HG02870 (cell line): ENCODE results near the gene TMEM174.
A peak's percentile ranks its signal among the peaks of the same experiment; 100 is the strongest.

Experiments used
- ATAC-seq: cut with Tn5 transposase; IDR thresholded peaks from one replicate; pipeline ENCODE4 v1.9.1; 2021; ENCODE audit warnings: mild to moderate bottlenecking, moderate library complexity; ENCODE audit not compliant: unreplicated experiment

TMEM174 gene

GRCh38 chr5:73153513-73153912 lies 19.5 kb upstream of the TMEM174 start:
- no peak for ATAC-seq

GRCh38 chr5:73154208-73155006 lies 18.6 kb upstream of the TMEM174 start:
- no peak for ATAC-seq

GRCh38 chr5:73155271-73156222 lies 17.4 kb upstream of the TMEM174 start:
- no peak for ATAC-seq

DNA sequence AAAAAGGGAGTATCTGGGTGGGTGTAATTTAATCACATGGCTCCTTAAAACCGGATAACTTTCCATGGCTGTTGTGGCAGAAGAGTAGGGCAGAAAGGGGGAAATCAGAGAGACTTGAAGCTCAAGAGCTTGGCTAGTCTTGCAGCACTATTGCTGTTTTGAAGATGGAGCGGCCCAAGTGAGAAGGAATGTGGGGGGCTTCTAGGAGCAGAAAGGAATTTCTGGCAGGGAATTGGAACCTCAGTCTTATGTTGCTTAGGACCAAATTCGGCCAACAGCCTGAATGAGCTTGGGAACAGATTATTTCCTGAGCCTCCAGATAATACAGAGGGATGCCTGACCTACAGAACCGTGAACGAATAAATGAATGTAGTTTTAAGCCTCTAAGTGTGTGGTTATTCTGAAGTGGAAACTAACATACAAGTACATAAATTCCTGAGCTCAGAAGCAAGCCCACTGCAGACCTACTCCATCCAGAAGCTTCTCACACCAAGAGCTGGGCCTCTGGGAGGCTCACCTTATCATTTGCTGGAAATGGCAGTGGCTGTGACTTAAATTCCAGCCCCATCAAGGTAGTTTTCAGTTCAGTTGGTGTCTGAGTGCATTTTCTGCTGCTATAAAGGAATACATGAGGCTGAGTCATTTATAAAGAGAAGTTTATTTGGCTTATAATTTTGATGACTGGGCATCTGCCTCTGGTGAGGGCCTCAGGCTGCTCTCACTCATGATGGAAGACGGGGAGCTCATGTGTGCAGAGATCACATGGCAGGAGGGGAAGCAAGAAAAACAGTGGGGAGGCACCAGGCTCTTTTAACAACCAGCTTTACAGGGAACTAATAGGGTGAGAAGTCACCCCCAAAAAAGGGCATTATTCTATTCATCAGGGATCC lies 15.3 kb upstream of the TMEM174 start:
- ATAC-seq, result no peak

- ATAC-seq, result no peak
These were observed 14.7 kb upstream of the TMEM174 start for GRCh38 chr5:73158313-73158712.

GRCh38 chr5:73160239-73160671 lies 12.7 kb upstream of the TMEM174 start:
- peak; percentile 79 for ATAC-seq

DNA sequence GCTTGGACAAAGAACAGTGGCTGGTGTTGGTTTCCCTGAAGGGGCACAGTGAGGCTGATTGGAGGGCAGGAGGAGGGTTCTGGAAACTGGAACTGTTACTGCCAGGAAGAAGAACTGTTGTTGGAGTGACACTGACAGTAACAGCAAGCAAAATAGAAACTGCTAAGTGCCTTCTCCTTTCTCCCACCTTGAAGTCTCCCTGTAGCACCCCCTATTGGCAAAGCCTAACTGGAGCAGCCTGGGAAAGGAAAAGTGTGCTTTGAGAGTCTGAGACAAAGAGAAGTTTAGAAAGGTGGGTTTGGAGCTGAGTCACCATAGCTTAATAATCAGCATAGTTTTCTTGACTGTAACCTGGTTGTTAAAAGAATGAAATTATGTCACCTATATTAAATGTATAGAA lies 2.5 kb upstream of the TMEM174 start:
- ATAC-seq, result no peak

GRCh38 chr5:73171495-73171894 lies 1.5 kb upstream of the TMEM174 start:
- no peak for ATAC-seq

GRCh38 chr5:73174100-73174815 lies 1.3 kb downstream of the TMEM174 start:
- ATAC-seq, result no peak

- ATAC-seq, result no peak
These were observed 3.3 kb downstream of the TMEM174 start for GRCh38 chr5:73176250-73176649.

DNA sequence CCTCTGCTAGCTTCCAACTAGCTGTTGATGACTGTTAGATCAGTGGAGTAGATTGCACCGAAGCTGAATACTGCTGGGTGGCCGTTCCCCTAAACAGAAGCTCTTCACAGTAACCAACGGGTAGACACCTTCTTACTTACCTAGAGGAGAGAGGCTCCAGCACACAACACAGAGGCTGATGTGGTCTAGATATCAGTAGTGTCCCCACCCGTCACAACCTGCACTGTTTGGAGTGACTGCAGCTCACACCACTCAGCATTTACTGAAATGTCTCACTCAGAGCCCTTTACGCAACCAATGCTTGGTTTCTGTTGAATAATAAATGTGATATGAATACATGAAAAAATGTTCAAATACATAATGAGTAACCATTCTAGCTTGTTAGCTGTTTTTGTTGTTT lies 5.3 kb downstream of the TMEM174 start:
- no peak for ATAC-seq

GRCh38 chr5:73179730-73180129 lies 6.7 kb downstream of the TMEM174 start:
- ATAC-seq, result no peak

DNA sequence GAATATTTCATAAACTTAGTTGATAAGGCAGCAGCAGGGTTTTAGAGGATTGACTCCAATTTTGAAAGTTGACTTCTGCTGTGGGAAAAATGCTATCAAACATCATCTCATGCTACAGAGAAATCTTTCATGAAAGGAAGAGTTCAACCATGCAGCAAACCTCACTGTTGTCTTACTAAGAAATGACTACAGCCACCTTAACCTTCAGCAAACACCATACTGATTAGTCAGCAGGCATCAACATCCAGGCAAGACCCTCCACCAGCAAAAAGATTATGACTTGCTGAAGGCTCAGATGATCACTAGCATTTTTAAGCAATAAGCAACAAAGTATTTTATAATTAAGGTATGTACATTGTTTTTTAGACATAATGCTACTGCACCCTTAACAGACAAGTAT lies 7.6 kb downstream of the TMEM174 start:
- no peak for ATAC-seq

DNA sequence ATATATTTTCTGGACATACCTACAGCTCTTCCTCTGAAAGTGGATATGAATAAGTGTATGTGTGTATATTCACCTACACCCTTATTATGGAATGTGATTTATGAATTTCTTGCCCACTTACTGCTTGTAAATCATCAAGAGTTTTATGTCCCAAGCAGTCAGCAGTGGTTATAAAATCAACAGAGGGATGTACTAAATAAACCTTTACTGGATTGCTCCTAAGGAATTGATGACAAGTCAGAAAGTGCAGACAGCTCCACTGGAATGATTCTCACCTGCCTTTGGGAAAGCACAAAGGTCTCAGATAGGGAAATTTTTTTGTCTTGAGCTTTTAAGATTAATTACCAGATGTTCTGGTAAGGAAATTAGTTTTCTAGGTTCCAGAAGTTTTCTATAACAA lies 9.3 kb downstream of the TMEM174 start:
- ATAC-seq, result no peak

GRCh38 chr5:73183000-73183399 lies 10.0 kb downstream of the TMEM174 start:
- ATAC-seq, result no peak

DNA sequence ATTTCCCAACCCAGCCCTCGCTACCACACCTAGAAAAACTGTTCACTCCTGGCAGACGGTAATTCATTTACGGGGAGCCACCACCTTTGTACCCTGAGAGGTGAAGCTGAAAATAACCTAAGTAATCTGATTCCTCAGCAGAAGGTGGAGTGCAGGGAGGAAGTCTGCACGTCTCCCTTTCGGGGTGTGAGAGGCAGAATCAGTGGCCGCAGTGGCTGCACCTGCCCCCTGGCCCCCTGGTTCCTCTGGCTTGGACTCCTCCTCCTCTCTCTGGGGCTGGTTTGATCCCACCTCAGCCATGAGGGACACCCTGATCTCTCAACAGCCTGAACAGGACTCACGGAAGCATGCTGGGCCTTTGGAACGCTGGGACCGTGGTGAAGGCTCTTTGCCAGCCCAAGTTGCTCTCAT lies 10.5 kb downstream of the TMEM174 start:
- no peak for ATAC-seq

DNA sequence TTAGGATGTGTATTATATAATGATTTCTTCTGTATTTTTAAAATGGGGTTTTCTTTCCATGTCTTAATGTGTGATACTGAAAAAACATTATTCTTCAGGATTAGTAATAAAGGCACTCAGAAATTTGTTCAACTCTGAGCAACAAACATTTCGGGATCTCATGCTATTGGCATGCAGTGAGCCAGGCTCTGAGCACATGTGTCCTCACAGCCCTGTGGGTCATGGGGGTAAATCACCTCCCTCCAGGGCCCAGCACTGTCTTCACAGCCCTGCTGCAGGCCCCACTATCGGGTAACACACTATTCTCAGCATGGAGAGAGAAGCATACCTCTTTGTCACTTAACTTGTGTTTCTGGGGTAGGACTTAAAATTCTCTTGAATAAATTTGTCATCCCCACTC lies 14.0 kb downstream of the TMEM174 start:
- no peak for ATAC-seq

DNA sequence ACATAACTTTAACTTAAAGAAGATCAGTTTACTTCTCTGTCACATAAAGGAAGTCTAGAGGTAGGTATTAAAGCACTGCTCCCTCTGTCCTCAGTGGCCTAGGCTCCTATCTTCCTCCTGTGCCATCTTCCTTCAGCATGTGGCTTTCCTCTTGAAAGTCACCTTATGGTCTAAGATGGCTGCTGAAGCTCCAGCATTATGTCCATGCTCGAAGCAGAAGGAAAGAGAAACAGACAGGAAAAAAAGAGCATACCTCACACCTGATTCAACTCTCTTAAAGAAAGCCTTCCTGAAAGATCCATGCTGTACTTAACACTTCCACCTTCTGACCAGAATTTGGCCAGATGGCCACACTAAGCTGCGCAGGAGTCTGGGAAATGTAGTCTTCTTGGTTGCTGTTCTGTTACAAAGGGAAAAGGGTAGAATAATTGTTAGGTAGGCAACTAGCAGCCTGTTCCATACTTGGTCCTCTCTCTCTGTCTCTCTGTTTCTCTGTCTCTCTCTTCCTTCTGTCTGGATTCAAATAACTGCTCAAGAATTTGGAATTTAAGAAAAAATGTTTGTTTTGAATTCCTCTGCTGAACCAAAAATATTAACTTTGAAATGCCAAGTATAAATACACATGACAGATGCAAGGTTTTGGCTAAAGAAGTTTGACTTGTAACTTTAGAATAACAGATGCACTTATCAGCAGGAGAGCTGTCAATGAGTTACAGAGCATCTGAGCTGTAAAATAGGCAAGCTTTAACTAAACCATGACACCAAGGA lies 16.0 kb downstream of the TMEM174 start:
- ATAC-seq, result no peak

DNA sequence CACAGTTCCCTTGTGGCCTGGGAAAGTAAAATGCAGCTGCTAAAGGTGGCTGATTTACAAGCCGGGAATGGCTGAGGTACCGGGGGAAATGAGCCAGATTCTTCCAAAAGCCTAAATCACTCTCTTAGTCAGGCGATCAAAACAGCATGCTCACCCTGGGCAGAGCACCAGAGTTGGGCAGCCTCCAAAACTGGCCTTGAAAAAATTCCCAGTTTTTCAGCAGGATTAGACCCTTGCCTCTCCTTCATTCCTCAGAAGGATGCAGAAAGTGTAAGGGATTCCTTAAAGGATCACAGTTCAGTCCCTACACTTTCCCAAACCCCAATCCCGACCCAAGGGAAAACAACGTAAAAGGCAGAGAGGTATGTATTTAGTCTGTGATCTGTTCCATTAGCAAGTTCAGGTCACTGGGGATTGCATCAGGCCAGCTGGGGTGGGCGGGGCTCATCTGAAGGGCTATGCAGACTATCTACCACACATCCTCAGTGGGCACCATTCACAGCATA lies 16.9 kb downstream of the TMEM174 start:
- ATAC-seq, result no peak
